ENCODE data around the gene ZNF726. TPM values are rescaled to one million over a fixed set of nuclear protein-coding genes. Genes with fewer than 3 reads are reported as not detected.
"Not testable (repeated sequence)": the region's sequence is repeated elsewhere in the genome, so short reads cannot be mapped to it uniquely, and the experiment has no call there.

The ZNF726 gene
- total and polyA plus RNA-seq, 2 donors (not counting 3 experiments of a cell fraction or from before 2014, with no cell fraction given), result 3.8 to 4.7 TPM

GRCh38 chr19:23896096-23896495 is 18.6 kb upstream of the ZNF726 start:
- BruUV-seq (replicated peaks); POLR2A ChIA-PET; intact Hi-C loops (cut with micrococcal nuclease); DNase-seq (ENCODE audit: low read depth, low spot score); FAIRE-seq; dilution Hi-C loops (cut with MboI; ENCODE audit: extremely low pct_ligation_motif_present, low sequenced_read_pairs); H3K4me3 ChIP-seq (replicated peaks in 1 of 3; ENCODE audit: insufficient read depth in 1 of 3, low read depth in 1 of 3, low read length in 3 of 3); H3K4me1 ChIP-seq (ENCODE audit: control insufficient read depth, extremely low read depth, insufficient read depth, low read length); H3K27ac ChIP-seq (ENCODE audit: insufficient read depth, low read depth, low read length); H3K9ac ChIP-seq (replicated peaks; ENCODE audit: extremely low read depth, insufficient read depth, low read length); H3K27me3 ChIP-seq (ENCODE audit: control insufficient read depth in 2 of 2, insufficient read depth in 2 of 2, low read length in 2 of 2); H3K79me2 ChIP-seq (ENCODE audit: control insufficient read depth, insufficient read depth, low read length); H3K9me1 ChIP-seq (replicated peaks; ENCODE audit: control insufficient read depth, extremely low read depth, insufficient read depth, low read length); H2AFZ ChIP-seq (ENCODE audit: low read depth, low read length); H3K36me3 ChIP-seq (ENCODE audit: control insufficient read depth in 2 of 2, extremely low read depth in 1 of 2, insufficient read depth in 2 of 2, low read length in 2 of 2); H3K9me3 ChIP-seq (replicated peaks; ENCODE audit: control insufficient read depth, insufficient read depth, low read length); CTCF ChIA-PET; H4K20me1 ChIP-seq (replicated peaks; ENCODE audit: control insufficient read depth, extremely low read depth, insufficient read depth, low read length); H3K4me2 ChIP-seq (ENCODE audit: insufficient read depth, low read length): not testable (repeated sequence)

GRCh38 chr19:23896912-23897311 is 17.8 kb upstream of the ZNF726 start:
- Histone ChIP-seq H3K9me3 (replicated peaks; ENCODE audit: control insufficient read depth, insufficient read depth, low read length) (no peaks in the 10 kb centered on the region), H3K36me3 (ENCODE audit: control insufficient read depth in 2 of 2, extremely low read depth in 1 of 2, insufficient read depth in 2 of 2, low read length in 2 of 2) (no peaks in the 10 kb centered on the region), H3K27me3 (ENCODE audit: control insufficient read depth in 2 of 2, insufficient read depth in 2 of 2, low read length in 2 of 2) (no peaks in the 10 kb centered on the region), H3K27ac (ENCODE audit: insufficient read depth, low read depth, low read length) (no peak overlapping the region), H4K20me1 (replicated peaks; ENCODE audit: control insufficient read depth, extremely low read depth, insufficient read depth, low read length) (no peaks in the 10 kb centered on the region), H3K9me1 (replicated peaks; ENCODE audit: control insufficient read depth, extremely low read depth, insufficient read depth, low read length) (no peaks in the 10 kb centered on the region), H2AFZ (ENCODE audit: low read depth, low read length) (no peak overlapping the region), H3K9ac (replicated peaks; ENCODE audit: extremely low read depth, insufficient read depth, low read length) (no peak overlapping the region), H3K4me2 (ENCODE audit: insufficient read depth, low read length) (no peak overlapping the region), H3K79me2 (ENCODE audit: control insufficient read depth, insufficient read depth, low read length) (no peaks in the 10 kb centered on the region), H3K4me3 (replicated peaks in 1 of 3; ENCODE audit: insufficient read depth in 1 of 3, low read depth in 1 of 3, low read length in 3 of 3) (no peak overlapping the region), H3K4me1 (ENCODE audit: control insufficient read depth, extremely low read depth, insufficient read depth, low read length) (no peaks in the 10 kb centered on the region)
- intact Hi-C loops (cut with micrococcal nuclease), result no loop called here
- POLR2A ChIA-PET, result no interaction called here
- CTCF ChIA-PET, result no interaction called here
- BruUV-seq (replicated peaks), result no TSS peak
- TF ChIP-seq POLR2A (IDR thresholded peaks at IDR 0.05; ENCODE audit: low read depth, low read length) (no peak), JUN (IDR thresholded peaks at IDR 0.05; ENCODE audit: borderline replicate concordance, insufficient read depth, insufficient read length, low read depth) (no peak), FOS (IDR thresholded peaks at IDR 0.05; ENCODE audit: borderline replicate concordance, insufficient read depth, low read length) (no peak), EZH2 (IDR thresholded peaks at IDR 0.05; ENCODE audit: borderline replicate concordance, low read depth, low read length, severe bottlenecking) (no peak), MAX (IDR thresholded peaks at IDR 0.05; ENCODE audit: insufficient read depth, insufficient read length) (no peak), POLR2AphosphoS5 (IDR thresholded peaks at IDR 0.05; ENCODE audit: insufficient read depth, low read depth, low read length) (no peak), MYC (IDR thresholded peaks at IDR 0.05; ENCODE audit: low read depth, low read length) (no peak), CTCF (IDR thresholded peaks at IDR 0.05; ENCODE audit: extremely low read depth in 1 of 2, insufficient read depth in 1 of 2, low read depth in 1 of 2, low read length in 2 of 2) (no peak), GATA2 (IDR thresholded peaks at IDR 0.05; ENCODE audit: insufficient read depth, insufficient read length, low read depth, low read length) (no peak)
- dilution Hi-C loops (cut with MboI; ENCODE audit: extremely low pct_ligation_motif_present, low sequenced_read_pairs), result no loop called here
- FAIRE-seq (no peak), DNase-seq (ENCODE audit: low read depth, low spot score) (no peak)

Data from endothelial cell of umbilical vein (primary cell).